Breast epithelium (tissue), 4 donors: ENCODE results near the gene STAT4. TPM values are rescaled to one million over a fixed set of nuclear protein-coding genes. Genes with fewer than 3 reads are reported as not detected.

Experiments used
- DNase-seq, 2 donors: peaks; one replicate each; pipeline ENCODE4 v3.0.0-alpha.2; 2019; ENCODE audit warnings: low spot score in 2 of 2
- H3K27ac ChIP-seq, 2 donors: fragments of 200-600 bp; sonication (generic) in 1 of 2; one replicate each; pipeline ENCODE4 v1.5.1; 2016 to 2019; ENCODE audit warnings: mild to moderate bottlenecking in 1 of 2
- H3K27me3 ChIP-seq, 2 donors: fragments of 200-600 bp; sonication (generic) in 1 of 2; one replicate each; pipeline versions ENCODE4 v1.5.1 to v1.6.0; 2017 to 2019; ENCODE audit warnings: control low read depth in 1 of 2, mild to moderate bottlenecking in 1 of 2
- H3K36me3 ChIP-seq: fragments of 200-600 bp; one replicate; pipeline ENCODE4 v1.5.1; 2019
- H3K4me1 ChIP-seq, 2 donors: fragments of 200-600 bp; sonication (generic); one replicate each; pipeline ENCODE4 v1.5.1; 2016 to 2019; ENCODE audit warnings: control low read depth in 1 of 2
- H3K4me3 ChIP-seq, 3 donors: fragments of 200-600 bp; sonication (generic); 1 replicate in 2 of 3; 2 replicates in 1 of 3; pipeline ENCODE4 v1.5.1; 2016 to 2019; ENCODE audit warnings: mild to moderate bottlenecking in 3 of 3, moderate library complexity in 2 of 3
- H3K9me3 ChIP-seq, 2 donors: fragments of 200-600 bp; sonication (generic) in 1 of 2; one replicate each; pipeline ENCODE4 v1.5.1; 2016 to 2019; ENCODE audit warnings: control low read depth in 1 of 2
- CTCF ChIP-seq, 3 donors: fragments of 450-650 bp; IDR thresholded peaks; one replicate each; pipeline ENCODE4 v1.5.1; 2016 to 2017; ENCODE audit warnings: antibody characterized with exemption in 3 of 3, mild to moderate bottlenecking in 3 of 3, moderate library complexity in 3 of 3
- POLR2A ChIP-seq: fragments of 450-650 bp; IDR thresholded peaks from one replicate; pipeline ENCODE4 v1.6.1; 2016; ENCODE audit warnings: antibody characterized with exemption, mild to moderate bottlenecking, moderate library complexity
- POLR2AphosphoS5 ChIP-seq, 3 donors: sonication (generic); formaldehyde crosslinking; IDR thresholded peaks; one replicate each; pipeline ENCODE4 v1.6.1; 2017; ENCODE audit warnings: antibody characterized with exemption in 3 of 3
- intact Hi-C: fragments of 100-400 bp; cut with DNase I; formaldehyde crosslinking; loops from one replicate; pipeline ENCODE4 v1.15.1; 2023; ENCODE audit warnings: low total_unique reads
- total RNA-seq, 3 donors: library from RNA; depleted of rRNA; stranded (reverse); fragments of >200 nt; gene quantifications; one replicate each; pipeline ENCODE4 v1.1.0, GENCODE V29; 2016

Gene STAT4
- total RNA-seq, 3 donors from 2014 or later, result 1.6 to 5.9 (median 3.6) TPM

GRCh38 chr2:190981733-190982132 is 169.1 kb downstream of the STAT4 start:
- DNase-seq, result no peak
- peaks cover 18% of the 10 kb centered on the region for H3K36me3 ChIP-seq
- intact Hi-C loops, result no loop called here
- no peak overlapping the region for H3K27ac ChIP-seq
- no peak overlapping the region for H3K4me3 ChIP-seq
- H3K9me3 ChIP-seq, result no peaks in the 10 kb centered on the region
- TF ChIP-seq CTCF (IDR thresholded peaks at IDR 0.05), result no peak
- TF ChIP-seq POLR2AphosphoS5 (IDR thresholded peaks at IDR 0.05), result no peak
- no peak for TF ChIP-seq POLR2A
- H3K27me3 ChIP-seq, result no peaks in the 10 kb centered on the region
- no peaks in the 10 kb centered on the region for H3K4me1 ChIP-seq

- DNase-seq, result no peak
- Histone ChIP-seq H3K27ac (no peak overlapping the region), H3K27me3 (no peaks in the 10 kb centered on the region), H3K4me1 (no peaks in the 10 kb centered on the region), H3K36me3 (peaks cover 18% of the 10 kb centered on the region), H3K9me3 (no peaks in the 10 kb centered on the region), H3K4me3 (no peak overlapping the region)
- no peak for TF ChIP-seq POLR2AphosphoS5 (IDR thresholded peaks at IDR 0.05)
- TF ChIP-seq CTCF (IDR thresholded peaks at IDR 0.05), result no peak
- TF ChIP-seq POLR2A, result no peak
- intact Hi-C loops, result no loop called here
Measured at GRCh38 chr2:190981333-190981732, 169.5 kb downstream of the STAT4 start.

- Histone ChIP-seq H3K4me3 (no peak overlapping the region), H3K4me1 (no peaks in the 10 kb centered on the region), H3K27me3 (no peaks in the 10 kb centered on the region), H3K27ac (peak overlapping the region; percentile 56 to 76), H3K9me3 (no peaks in the 10 kb centered on the region), H3K36me3 (peaks cover 18% of the 10 kb centered on the region)
- TF ChIP-seq POLR2AphosphoS5 (IDR thresholded peaks at IDR 0.05) (no peak), POLR2A (no peak), CTCF (IDR thresholded peaks at IDR 0.05) (no peak)
- no peak for DNase-seq
- intact Hi-C loops, result no loop called here
Measured at GRCh38 chr2:190980630-190981209, 170.1 kb downstream of the STAT4 start.

- TF ChIP-seq CTCF (IDR thresholded peaks at IDR 0.05) (no peak), POLR2AphosphoS5 (IDR thresholded peaks at IDR 0.05) (peak in 2 of 3 donors; percentile 15 to 52), POLR2A (no peak)
- H3K27ac ChIP-seq, result peak overlapping the region; percentile 56 to 76
- intact Hi-C loops, result no loop called here
- peak overlapping the region in 1 of 3 donors; percentile 10 for H3K4me3 ChIP-seq
- DNase-seq, result peak; percentile 58 to 79
- no peaks in the 10 kb centered on the region for H3K4me1 ChIP-seq
- H3K27me3 ChIP-seq, result no peaks in the 10 kb centered on the region
- no peaks in the 10 kb centered on the region for H3K9me3 ChIP-seq
- H3K36me3 ChIP-seq, result peaks cover 18% of the 10 kb centered on the region
Measured at GRCh38 chr2:190979906-190980629, 170.7 kb downstream of the STAT4 start.

Other genes with a start within 250 kb of the STAT4 start
- 10 to 100 TPM; 44.2 to 79.6 (median 59.4) TPM for gene STAT1, start 136.8 kb downstream of the STAT4 start, total RNA-seq
- 10 to 100 TPM; 34.1 to 73.9 (median 63.9) TPM for gene MYO1B, start 94.4 kb upstream of the STAT4 start, total RNA-seq